Testis (tissue), 2 donors: Measurements from ENCODE around the gene PRUNE1.
A peak's percentile ranks its signal among the peaks of the same experiment; 100 is the strongest.

ENCODE experiments used
- POLR2A ChIP-seq: fragments of 450-650 bp; IDR thresholded peaks from one replicate; pipeline ENCODE4 v1.6.1; 2017; ENCODE audit warnings: antibody characterized with exemption, mild to moderate bottlenecking, moderate library complexity
- TF ChIP-seq, protein P1 (sequence below), 3 experiments: fragments of 450-650 bp in 2 of 3; fragments of 200-600 bp in 1 of 3; sonication (generic) in 1 of 3; IDR thresholded peaks; one replicate each; pipeline ENCODE4 v1.5.1; 2016 to 2019; ENCODE audit warnings: antibody characterized with exemption in 3 of 3, mild to moderate bottlenecking in 2 of 3, moderate library complexity in 1 of 3

- TF ChIP-seq, protein P1, sequence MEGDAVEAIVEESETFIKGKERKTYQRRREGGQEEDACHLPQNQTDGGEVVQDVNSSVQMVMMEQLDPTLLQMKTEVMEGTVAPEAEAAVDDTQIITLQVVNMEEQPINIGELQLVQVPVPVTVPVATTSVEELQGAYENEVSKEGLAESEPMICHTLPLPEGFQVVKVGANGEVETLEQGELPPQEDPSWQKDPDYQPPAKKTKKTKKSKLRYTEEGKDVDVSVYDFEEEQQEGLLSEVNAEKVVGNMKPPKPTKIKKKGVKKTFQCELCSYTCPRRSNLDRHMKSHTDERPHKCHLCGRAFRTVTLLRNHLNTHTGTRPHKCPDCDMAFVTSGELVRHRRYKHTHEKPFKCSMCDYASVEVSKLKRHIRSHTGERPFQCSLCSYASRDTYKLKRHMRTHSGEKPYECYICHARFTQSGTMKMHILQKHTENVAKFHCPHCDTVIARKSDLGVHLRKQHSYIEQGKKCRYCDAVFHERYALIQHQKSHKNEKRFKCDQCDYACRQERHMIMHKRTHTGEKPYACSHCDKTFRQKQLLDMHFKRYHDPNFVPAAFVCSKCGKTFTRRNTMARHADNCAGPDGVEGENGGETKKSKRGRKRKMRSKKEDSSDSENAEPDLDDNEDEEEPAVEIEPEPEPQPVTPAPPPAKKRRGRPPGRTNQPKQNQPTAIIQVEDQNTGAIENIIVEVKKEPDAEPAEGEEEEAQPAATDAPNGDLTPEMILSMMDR (IDR thresholded peaks at IDR 0.05): peak; percentile 38 to 60 (median 41)
- no peak for TF ChIP-seq POLR2A
Observed at GRCh38 chr1:151024540-151025146, 16.4 kb downstream of the PRUNE1 start.
